Skin of body (tissue), 2 donors: ENCODE data around the gene GGNBP2. TPM values are rescaled to one million over a fixed set of nuclear protein-coding genes. Genes with fewer than 3 reads are reported as not detected.

Experiments used
- DNase-seq: peaks from one replicate; lab custom pipeline; 2025; lab: John Stamatoyannopoulos, UW
- total RNA-seq: library from RNA; depleted of rRNA; stranded (reverse); fragments of >200 nt; gene quantifications from one replicate; pipeline ENCODE4 v1.2.3, GENCODE V29; 2014

GGNBP2 gene
- total RNA-seq, 1 donor from 2014 or later: 66.1 TPM

GRCh38 chr17:36629970-36630502, 85.3 kb downstream of the GGNBP2 start:
- DNase-seq: no peak

GRCh38 chr17:36631022-36631421, 86.3 kb downstream of the GGNBP2 start:
- DNase-seq: no peak

- no peak for DNase-seq
Measured at GRCh38 chr17:36632916-36633771, 88.4 kb downstream of the GGNBP2 start.

Other genes starting within 250 kb of the GGNBP2 start
- gene TBC1D3G, start 221.0 kb upstream of the GGNBP2 start, total RNA-seq: not detected
- gene TBC1D3H, start 156.5 kb upstream of the GGNBP2 start, total RNA-seq: not detected
- 24.1 TPM for gene ZNHIT3, start 58.2 kb upstream of the GGNBP2 start, total RNA-seq
- 65.1 TPM for gene MYO19, start 10.1 kb upstream of the GGNBP2 start, total RNA-seq
- gene PIGW, start 9.9 kb upstream of the GGNBP2 start, total RNA-seq: 4.0 TPM
- 5.7 TPM for gene DHRS11, start 47.0 kb downstream of the GGNBP2 start, total RNA-seq
- 1.6 TPM for gene MRM1, start 56.7 kb downstream of the GGNBP2 start, total RNA-seq